GM19099 (cell line): Measurements from ENCODE around the gene TCEANC.

Experiments used
- POLR2A ChIP-seq: IDR thresholded peaks from 3 replicates; pipeline ENCODE4 v1.6.1; 2011; ENCODE audit warnings: low read depth; ENCODE audit not compliant: insufficient read length; ENCODE audit errors: extremely low read depth

Gene TCEANC

DNA sequence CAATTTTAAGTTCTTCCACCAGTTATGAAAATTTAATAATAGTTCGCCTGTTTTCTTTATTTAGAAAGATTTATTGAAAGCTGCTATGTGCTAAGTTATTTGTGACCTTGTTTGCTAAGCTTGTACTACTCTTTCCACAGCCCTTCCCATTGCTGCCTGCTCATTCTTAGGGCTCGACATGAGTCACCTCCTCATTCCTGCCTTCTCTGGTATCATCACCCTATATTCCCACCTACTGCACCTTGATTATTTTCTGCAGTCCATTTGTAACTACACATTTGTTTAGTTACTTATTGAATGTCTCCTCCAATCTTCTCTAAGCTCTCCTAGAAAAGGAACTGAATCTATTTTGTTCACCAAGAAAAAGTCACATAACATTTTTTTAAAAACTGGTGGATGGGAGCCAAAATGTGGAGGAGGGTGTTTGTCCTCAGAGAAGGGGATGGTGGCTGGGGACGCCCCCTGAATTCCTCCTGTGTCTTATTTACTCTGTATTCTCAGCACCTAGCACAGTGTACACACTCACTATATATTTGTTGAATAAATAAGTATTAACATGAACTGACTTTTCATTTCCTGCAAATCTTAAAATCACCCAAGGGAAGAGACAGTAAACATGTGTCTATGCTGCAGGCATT is 32.3 kb downstream of the TCEANC start:
- TF ChIP-seq POLR2A: no peak

DNA sequence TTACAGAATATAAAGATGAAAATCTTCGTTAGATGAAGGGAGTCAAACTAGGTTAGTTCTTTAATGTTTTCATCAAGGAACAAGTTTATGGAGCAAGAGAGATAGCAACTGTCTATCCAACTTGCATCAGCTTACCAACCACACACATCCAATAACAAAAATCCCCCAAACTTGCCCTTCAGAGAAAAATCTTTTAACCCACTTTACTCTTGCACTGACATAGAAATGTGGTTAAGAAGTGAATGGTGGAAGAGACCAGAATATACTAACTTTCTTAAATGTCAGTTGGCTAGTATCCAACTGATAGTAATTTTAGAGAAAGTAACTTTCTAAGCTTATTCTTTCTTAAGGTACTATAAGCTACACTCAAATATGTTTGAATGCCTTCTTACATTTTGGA is 34.3 kb downstream of the TCEANC start:
- no peak for TF ChIP-seq POLR2A

- no peak for TF ChIP-seq POLR2A
Observed at GRCh38 chrX:13688384-13688957, 35.5 kb downstream of the TCEANC start.

- peak; percentile 91 for TF ChIP-seq POLR2A
Observed at GRCh38 chrX:13688958-13689740, 36.2 kb downstream of the TCEANC start, which contains the start of gene RAB9A. RAB9A (plus strand) TSS chrX:13689128; CDS start chrX:13708747, 19,619 bp downstream.

DNA sequence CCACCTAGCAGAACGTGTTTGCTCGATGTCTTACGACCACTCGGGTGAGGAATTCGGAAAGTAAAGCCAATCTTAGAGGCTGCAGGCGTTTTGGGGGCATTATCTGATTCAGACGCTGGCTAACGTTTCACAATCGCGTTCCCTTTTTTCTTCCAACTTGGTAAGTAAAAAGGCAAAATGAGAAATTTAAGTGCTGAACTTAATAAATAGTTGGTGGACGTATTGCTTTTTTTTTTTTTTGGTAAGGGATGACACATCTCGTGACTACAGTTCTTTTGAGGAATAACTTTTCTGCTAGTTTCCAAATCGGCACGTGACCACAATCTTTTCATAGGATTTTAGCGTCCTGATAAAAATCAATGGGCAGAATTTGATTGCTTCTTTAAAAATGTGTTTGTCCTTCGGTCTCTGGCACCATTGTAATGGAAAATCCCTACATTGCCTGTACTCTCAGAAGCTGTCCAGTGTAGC is 36.8 kb downstream of the TCEANC start:
- TF ChIP-seq POLR2A: no peak

GRCh38 chrX:13690836-13691235 is 37.9 kb downstream of the TCEANC start:
- TF ChIP-seq POLR2A: no peak

- TF ChIP-seq POLR2A: peak; percentile 7
Observed at GRCh38 chrX:13691841-13692371, 39.0 kb downstream of the TCEANC start.

DNA sequence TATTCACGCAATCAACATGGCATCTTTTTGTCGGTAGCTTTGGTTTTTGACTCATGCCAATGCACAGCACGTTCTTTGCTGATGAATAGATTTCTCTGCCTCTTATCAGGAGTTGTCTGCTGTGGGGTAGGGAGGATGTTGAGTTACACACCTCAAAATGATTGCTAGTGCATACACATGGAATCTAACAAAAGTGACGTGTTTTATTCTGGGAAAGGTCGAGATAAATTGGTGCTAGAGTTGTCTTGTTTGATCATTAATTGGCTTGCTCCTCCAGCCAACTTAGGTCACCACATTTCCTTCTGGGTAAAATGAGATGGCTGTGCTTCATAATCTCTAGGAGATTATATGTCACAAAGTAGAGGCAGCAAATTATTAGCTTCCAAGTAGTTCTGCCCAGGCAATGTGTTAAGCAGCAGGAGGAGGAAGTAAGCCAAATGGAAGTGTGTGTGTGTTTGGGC is 39.9 kb downstream of the TCEANC start:
- TF ChIP-seq POLR2A: no peak

- TF ChIP-seq POLR2A: no peak
Observed at GRCh38 chrX:13693341-13693961, 40.5 kb downstream of the TCEANC start.

GRCh38 chrX:13694359-13694758 is 41.4 kb downstream of the TCEANC start:
- TF ChIP-seq POLR2A: no peak

DNA sequence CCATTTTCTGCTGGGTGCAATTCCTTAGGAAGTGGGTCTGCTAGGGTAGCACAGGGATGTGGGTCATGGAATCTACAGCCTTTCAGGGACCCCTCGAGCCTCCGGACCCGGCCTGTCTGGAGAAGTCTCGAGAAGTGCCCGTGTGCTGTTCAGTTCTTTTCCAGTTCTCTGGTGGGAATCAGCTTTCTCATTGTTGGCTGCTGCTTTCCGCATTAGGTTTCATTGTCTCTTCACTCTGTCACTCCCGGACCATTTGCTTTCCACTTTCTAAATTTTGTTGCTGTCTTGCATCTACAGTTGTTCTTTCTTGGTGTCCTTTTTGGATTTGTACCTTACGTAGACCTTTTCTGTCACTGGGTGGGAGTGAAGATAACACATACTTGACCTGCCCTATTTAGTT is 42.0 kb downstream of the TCEANC start:
- no peak for TF ChIP-seq POLR2A

- no peak for TF ChIP-seq POLR2A
Observed at GRCh38 chrX:13695601-13696115, 42.7 kb downstream of the TCEANC start.

GRCh38 chrX:13697455-13697854 is 44.5 kb downstream of the TCEANC start:
- no peak for TF ChIP-seq POLR2A

DNA sequence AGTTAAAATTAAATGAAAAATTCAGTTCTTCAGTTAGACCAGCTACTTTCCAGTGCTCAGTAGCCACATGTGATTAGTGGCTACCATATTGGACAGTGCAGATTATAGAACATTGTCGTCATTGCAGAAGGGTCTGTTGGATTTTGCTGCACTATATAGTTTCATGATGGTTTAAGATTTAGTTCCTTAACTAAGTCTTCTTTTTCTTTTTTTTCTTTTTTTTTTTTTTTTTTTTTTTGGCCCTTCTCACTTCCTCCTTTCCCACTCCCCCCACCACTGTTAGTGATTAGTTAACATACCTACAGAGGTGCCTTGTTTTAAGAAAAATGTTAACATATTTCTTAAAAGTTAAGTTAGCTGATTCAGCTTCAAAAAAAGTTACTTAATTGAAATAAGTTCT is 45.0 kb downstream of the TCEANC start:
- no peak for TF ChIP-seq POLR2A

DNA sequence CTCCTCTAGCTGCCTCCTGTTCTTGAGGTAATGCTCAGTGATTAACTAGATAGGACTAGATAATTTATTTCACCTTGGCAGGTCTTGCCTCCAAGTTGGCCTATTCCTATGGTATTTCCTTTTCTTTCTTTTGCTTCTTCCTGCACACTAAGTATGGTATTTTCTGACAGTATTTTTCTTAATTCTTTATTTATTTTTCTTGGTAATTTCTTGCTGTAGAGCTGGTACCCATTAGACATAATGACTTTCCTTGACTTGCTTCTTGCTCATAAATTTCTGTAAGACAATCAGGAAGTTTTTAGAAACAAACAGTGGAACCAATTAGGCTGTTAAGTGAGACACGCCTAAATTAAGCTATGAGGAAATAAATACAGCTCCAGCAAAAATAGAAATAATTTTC is 45.5 kb downstream of the TCEANC start:
- no peak for TF ChIP-seq POLR2A
